Panc1 (cell line): ENCODE results near the gene DAG1. TPM values are rescaled to one million over a fixed set of nuclear protein-coding genes. Genes with fewer than 3 reads are reported as not detected.

Experiments used
- ATAC-seq: fragments of 200-7000 bp; cut with Tn5 transposase; 2 replicates; pipeline ENCODE4 v1.9.1; 2020; ENCODE audit warnings: mild to moderate bottlenecking, moderate library complexity
- Bru-seq: library from RNA; stranded (reverse); fragments of 400-500 nt; gene quantifications from one replicate; lab custom pipeline; 2021; lab: Mats Ljungman, UMichigan
- BruChase-seq, 2 experiments: library from RNA; stranded (reverse); fragments of 400-500 nt; gene quantifications; one replicate each; lab custom pipeline; 2021; lab: Mats Ljungman, UMichigan
- BruUV-seq: library from RNA; stranded (reverse); fragments of 400-500 nt; replicated peaks from 2 replicates; lab custom pipeline; 2021; lab: Mats Ljungman, UMichigan
- CTCF ChIA-PET: fragments of 300-600 bp; sonication (Branson Sonifier 250); formaldehyde crosslinking; loops from one replicate; lab custom pipeline; 2022; ENCODE audit warnings: antibody characterized with exemption; lab: Charles Lee
- POLR2A ChIA-PET: fragments of 300-600 bp; sonication (Branson Sonifier 250); formaldehyde crosslinking; loops from one replicate; lab custom pipeline; 2022; ENCODE audit warnings: antibody characterized with exemption; lab: Charles Lee
- DNase-seq: peaks from one replicate; pipeline ENCODE4 v3.0.0-alpha.2; 2010; ENCODE audit warnings: low read depth, low spot score
- H3K27ac ChIP-seq: 2 replicates; pipeline ENCODE4 v1.5.1; 2011; ENCODE audit warnings: mild to moderate bottlenecking, low read length, inconsistent platforms
- H3K27me3 ChIP-seq: fragments of 200-500 bp; sonication (Bioruptor generic); 2 replicates; pipeline ENCODE4 v1.6.0; 2014; ENCODE audit warnings: low read length, inconsistent platforms; ENCODE audit not compliant: control insufficient read depth, insufficient read depth
- H3K36me3 ChIP-seq: fragments of 200-500 bp; sonication (Bioruptor generic); 2 replicates; pipeline ENCODE4 v1.5.1; 2014; ENCODE audit warnings: inconsistent platforms, mild to moderate bottlenecking, low read length, moderate library complexity; ENCODE audit not compliant: control insufficient read depth, insufficient read depth
- H3K4me1 ChIP-seq: 2 replicates; pipeline ENCODE4 v1.5.1; 2011; ENCODE audit warnings: inconsistent platforms, mild to moderate bottlenecking, low read length, moderate library complexity; ENCODE audit not compliant: control insufficient read depth, insufficient read depth
- H3K4me3 ChIP-seq, 2 experiments: 2 replicates each; pipeline ENCODE4 v1.5.1; 2011 to 2012; ENCODE audit warnings: low read depth in 2 of 2, low read length in 2 of 2, mild to moderate bottlenecking in 2 of 2, inconsistent platforms in 1 of 2, moderate library complexity in 1 of 2
- H3K9me3 ChIP-seq: fragments of 200-500 bp; sonication (Bioruptor generic); 2 replicates; pipeline ENCODE4 v1.5.1; 2014; ENCODE audit warnings: low read depth, mild to moderate bottlenecking, inconsistent platforms, low read length, moderate library complexity; ENCODE audit not compliant: control insufficient read depth, insufficient read depth
- POLR2AphosphoS5 ChIP-seq: IDR thresholded peaks from 2 replicates; pipeline ENCODE4 v1.6.1; 2012; ENCODE audit warnings: mild to moderate bottlenecking, low read depth, low read length, moderate library complexity
- REST ChIP-seq, 2 experiments: IDR thresholded peaks; 2 replicates each; pipeline ENCODE4 v1.6.1; 2011 to 2012; ENCODE audit warnings: low read depth in 2 of 2, control low read depth in 1 of 2, low read length in 1 of 2, mild to moderate bottlenecking in 1 of 2, moderate library complexity in 1 of 2; ENCODE audit not compliant: insufficient read depth in 1 of 2
- SIN3A ChIP-seq: IDR thresholded peaks from 2 replicates; pipeline ENCODE4 v1.6.1; 2012; ENCODE audit warnings: low read depth, mild to moderate bottlenecking, low read length, moderate library complexity, borderline replicate concordance; ENCODE audit not compliant: insufficient read depth
- TCF7L2 ChIP-seq: IDR thresholded peaks from 2 replicates; pipeline ENCODE4 v1.6.1; 2011; ENCODE audit warnings: mild to moderate bottlenecking, low read depth, low read length, inconsistent platforms
- in situ Hi-C: cut with HindIII; loops from 2 replicates; pipeline ENCODE4 v1.10.0; 2016; ENCODE audit warnings: low sequenced_read_pairs, low pct_unique_long_range_greater_than_20kb
- intact Hi-C: fragments of 100-400 bp; cut with micrococcal nuclease; formaldehyde crosslinking; loops from one replicate; pipeline ENCODE4 v1.10.0; 2022; ENCODE audit not compliant: unreplicated experiment
- long read RNA-seq: library from polyadenylated mRNA; unstranded; transcript quantifications from one replicate; pipeline ENCODE4 v2.0.0, GENCODE V29; 2021; ENCODE audit not compliant: unreplicated experiment
- polyA plus RNA-seq: library from polyadenylated mRNA; unstranded; fragments of >200 nt; gene quantifications from one replicate; pipeline ENCODE4 v1.2.1, GENCODE V29; 2012; ENCODE audit warnings: missing spikeins; ENCODE audit not compliant: insufficient read length
- total RNA-seq: library from RNA; stranded (reverse); gene quantifications from one replicate; pipeline ENCODE4 v1.2.1, GENCODE V29; 2021; ENCODE audit not compliant: unreplicated experiment
- TF ChIP-seq, protein P1 (sequence below): fragments of 450-650 bp; IDR thresholded peaks from 2 replicates; pipeline ENCODE4 v1.5.1; 2017; ENCODE audit warnings: mild to moderate bottlenecking

The DAG1 gene
- 160 TPM for total RNA-seq
- 74.8 TPM for polyA plus RNA-seq
- Bru-seq, nascent RNA = percentile 72 among the genes with signal in this experiment
- percentile 80 among the genes with signal in this experiment for BruChase-seq, experiment 1, labeled RNA remaining after a 2-hour chase
- percentile 91 among the genes with signal in this experiment for BruChase-seq, experiment 2, labeled RNA remaining after a 6-hour chase
- long read RNA-seq, full-length matches to known transcripts = 4 of 124 reads
- long read RNA-seq, partial matches to known transcripts = 0 of 124 reads
- long read RNA-seq, other reads (novel, unspliced or antisense) = 120 of 124 reads

DNA sequence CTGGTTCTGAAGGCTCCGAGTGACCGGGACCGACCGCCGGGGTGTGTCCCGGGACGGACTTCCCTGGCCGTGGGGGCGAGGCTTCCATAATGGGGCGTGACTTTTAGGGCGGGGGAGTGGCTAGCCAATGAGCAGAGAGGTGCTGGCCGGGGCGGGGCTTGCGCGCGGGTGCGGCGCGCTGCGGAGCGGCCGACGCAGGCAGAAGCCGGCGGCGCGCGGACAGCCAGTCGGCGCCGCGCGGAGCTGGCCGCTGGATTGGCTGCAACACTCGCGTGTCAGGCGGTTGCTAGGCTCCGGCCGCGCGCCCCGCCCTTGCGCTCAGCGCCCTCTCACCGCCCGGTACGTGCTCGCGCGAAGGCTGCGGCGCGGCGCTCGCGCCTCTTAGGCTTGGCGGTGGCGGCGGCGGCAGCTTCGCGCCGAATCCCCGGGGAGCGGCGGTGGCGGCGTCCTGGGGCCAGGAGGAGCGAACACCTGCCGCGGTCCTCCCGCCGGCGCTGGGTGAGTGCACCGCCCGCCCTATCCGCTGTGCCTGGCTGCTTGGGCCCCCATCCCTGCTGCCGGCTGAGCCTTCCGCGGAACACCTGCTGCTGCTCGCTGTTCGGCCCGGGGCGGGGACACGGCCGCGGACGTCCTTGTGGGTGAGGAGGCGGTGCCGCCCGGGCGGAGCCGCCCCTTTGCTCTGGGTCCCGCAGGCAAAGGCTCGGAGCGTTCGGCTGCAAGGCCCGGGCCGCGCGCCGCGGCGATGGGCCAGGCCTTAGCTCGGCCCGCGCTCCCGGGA is at the start of gene DAG1:
Gene DAG1 (plus strand): TSS at position 332 of the 778 bp plus-strand sequence. CDS start 40,268 bp downstream, outside the sequence.
- peak; percentile 96 for ATAC-seq
- peak within 1 kb of the TSS; percentile 91 for H3K27ac ChIP-seq
- intact Hi-C loops (no loop called here), in situ Hi-C loops (no loop called here)
- no peak; the same call in 1 of the 2 replicates for TF ChIP-seq TCF7L2
- no peak for TF ChIP-seq REST (IDR thresholded peaks at IDR 0.05; ENCODE audit: insufficient read depth in 1 of 2, low read depth in 2 of 2, low read length in 1 of 2)
- peak; percentile 67 for TF ChIP-seq POLR2AphosphoS5
- TF ChIP-seq, protein P1, sequence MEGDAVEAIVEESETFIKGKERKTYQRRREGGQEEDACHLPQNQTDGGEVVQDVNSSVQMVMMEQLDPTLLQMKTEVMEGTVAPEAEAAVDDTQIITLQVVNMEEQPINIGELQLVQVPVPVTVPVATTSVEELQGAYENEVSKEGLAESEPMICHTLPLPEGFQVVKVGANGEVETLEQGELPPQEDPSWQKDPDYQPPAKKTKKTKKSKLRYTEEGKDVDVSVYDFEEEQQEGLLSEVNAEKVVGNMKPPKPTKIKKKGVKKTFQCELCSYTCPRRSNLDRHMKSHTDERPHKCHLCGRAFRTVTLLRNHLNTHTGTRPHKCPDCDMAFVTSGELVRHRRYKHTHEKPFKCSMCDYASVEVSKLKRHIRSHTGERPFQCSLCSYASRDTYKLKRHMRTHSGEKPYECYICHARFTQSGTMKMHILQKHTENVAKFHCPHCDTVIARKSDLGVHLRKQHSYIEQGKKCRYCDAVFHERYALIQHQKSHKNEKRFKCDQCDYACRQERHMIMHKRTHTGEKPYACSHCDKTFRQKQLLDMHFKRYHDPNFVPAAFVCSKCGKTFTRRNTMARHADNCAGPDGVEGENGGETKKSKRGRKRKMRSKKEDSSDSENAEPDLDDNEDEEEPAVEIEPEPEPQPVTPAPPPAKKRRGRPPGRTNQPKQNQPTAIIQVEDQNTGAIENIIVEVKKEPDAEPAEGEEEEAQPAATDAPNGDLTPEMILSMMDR = no peak
- TF ChIP-seq SIN3A = peak; percentile 58; the same call in 1 of the 2 replicates
- H3K4me1 ChIP-seq = peaks cover 17% of the 10 kb centered on the region
- no TSS peak for BruUV-seq
- ChIA-PET POLR2A (interaction anchor here (0.6 to 0.7 kb wide), 3 partner anchors 69 to 674 kb away, joined by 3 to 4 read pairs (median 4); no protein-coding TSS in a partner anchor), CTCF (interaction anchor here (0.6 to 1.1 kb wide), 2 partner anchors 70 to 164 kb away, joined by 4 to 8 read pairs; no protein-coding TSS in a partner anchor)
- no peaks in the 10 kb centered on the region for H3K27me3 ChIP-seq
- peaks cover 7% of the 10 kb centered on the region; the same call in 1 of the 2 replicates for H3K36me3 ChIP-seq
- H3K4me3 ChIP-seq = peak within 1 kb of the TSS; percentile 82 to 83
- H3K9me3 ChIP-seq = no peaks in the 10 kb centered on the region
- no peak for DNase-seq

DNA sequence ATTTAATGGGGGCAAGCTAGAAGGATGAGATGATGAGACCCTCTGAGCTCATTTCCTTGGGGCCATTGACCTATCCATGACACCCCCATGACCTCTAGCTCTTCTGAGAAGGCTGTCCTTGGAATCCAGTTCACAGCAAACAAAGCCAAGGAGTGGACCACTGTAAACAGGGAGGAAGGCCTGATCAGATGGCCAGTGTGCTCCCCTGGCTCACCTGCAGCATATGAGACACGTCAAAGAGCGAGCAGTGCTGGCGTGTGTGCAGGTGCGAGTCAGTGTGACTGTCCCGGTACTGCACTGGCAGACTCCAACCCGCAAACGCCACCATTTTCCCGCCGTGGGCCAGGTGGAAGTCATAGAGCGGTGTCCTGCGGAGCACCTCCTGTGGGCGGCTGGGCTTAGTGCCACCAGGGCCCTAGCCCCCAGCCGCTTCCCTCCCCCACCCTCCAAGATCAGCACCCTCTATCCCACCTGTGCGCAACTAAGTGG is 48.1 kb upstream of the DAG1 start:
- Histone ChIP-seq H3K4me1 (no peaks in the 10 kb centered on the region), H3K27ac (no peak overlapping the region), H3K4me3 (no peak overlapping the region), H3K9me3 (no peaks in the 10 kb centered on the region), H3K27me3 (no peaks in the 10 kb centered on the region), H3K36me3 (no peaks in the 10 kb centered on the region)
- intact Hi-C loops (no loop called here), in situ Hi-C loops (no loop called here)
- TF ChIP-seq REST (IDR thresholded peaks at IDR 0.05; ENCODE audit: insufficient read depth in 1 of 2, low read depth in 2 of 2, low read length in 1 of 2) (no peak), TCF7L2 (no peak), POLR2AphosphoS5 (no peak), SIN3A (no peak)
- TF ChIP-seq, protein P1 = no peak
- BruUV-seq = no TSS peak
- CTCF ChIA-PET = no interaction called here
- DNase-seq = no peak
- ATAC-seq = no peak
- POLR2A ChIA-PET = no interaction called here
